ENCODE results near the gene TBC1D25.

TBC1D25 gene, protein sequence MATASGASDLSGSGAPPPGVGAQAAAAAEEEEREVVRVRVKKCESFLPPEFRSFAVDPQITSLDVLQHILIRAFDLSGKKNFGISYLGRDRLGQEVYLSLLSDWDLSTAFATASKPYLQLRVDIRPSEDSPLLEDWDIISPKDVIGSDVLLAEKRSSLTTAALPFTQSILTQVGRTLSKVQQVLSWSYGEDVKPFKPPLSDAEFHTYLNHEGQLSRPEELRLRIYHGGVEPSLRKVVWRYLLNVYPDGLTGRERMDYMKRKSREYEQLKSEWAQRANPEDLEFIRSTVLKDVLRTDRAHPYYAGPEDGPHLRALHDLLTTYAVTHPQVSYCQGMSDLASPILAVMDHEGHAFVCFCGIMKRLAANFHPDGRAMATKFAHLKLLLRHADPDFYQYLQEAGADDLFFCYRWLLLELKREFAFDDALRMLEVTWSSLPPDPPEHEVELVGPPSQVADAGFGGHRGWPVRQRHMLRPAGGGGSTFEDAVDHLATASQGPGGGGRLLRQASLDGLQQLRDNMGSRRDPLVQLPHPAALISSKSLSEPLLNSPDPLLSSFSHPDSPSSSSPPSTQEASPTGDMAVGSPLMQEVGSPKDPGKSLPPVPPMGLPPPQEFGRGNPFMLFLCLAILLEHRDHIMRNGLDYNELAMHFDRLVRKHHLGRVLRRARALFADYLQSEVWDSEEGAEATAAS

DNA sequence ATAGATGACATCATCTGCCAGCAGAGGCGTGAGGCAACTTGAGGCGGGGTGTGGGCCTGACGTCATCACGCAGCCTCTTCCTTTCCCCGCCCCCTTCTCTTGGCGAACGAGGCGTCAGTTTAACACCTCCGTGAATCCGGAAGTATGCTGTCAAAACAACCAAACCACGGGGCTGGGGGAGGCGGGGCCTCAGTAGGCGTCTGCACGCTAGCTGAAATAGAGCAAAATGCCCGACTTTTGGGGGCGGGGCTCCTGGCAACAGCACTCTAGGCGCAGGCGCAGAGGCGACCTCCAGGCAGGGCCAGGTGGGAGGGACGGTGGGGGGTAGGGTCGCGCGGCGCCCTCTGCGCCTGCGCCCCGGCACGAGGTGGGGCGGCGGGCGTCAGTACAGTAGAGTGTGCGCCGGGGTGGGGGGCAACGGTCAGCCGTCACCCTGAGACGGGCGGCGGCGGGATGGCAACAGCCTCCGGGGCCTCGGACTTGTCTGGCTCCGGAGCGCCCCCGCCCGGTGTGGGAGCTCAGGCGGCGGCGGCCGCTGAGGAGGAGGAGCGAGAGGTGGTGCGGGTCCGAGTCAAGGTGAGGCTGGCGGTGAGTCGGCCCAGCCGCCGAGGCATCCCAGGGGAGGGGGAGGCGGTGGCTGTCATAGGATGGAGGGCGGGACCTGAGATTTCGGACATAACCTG, at the start of gene TBC1D25:
Gene TBC1D25, plus strand, starts transcription at position 370 of the 683 bp plus-strand sequence. Its CDS starts 84 bp downstream, at position 454.
- peak within 1 kb of the TSS; percentile 72 for H3K4me3 ChIP-seq (ENCODE audit: low read length)
- TF ChIP-seq, protein P1, sequence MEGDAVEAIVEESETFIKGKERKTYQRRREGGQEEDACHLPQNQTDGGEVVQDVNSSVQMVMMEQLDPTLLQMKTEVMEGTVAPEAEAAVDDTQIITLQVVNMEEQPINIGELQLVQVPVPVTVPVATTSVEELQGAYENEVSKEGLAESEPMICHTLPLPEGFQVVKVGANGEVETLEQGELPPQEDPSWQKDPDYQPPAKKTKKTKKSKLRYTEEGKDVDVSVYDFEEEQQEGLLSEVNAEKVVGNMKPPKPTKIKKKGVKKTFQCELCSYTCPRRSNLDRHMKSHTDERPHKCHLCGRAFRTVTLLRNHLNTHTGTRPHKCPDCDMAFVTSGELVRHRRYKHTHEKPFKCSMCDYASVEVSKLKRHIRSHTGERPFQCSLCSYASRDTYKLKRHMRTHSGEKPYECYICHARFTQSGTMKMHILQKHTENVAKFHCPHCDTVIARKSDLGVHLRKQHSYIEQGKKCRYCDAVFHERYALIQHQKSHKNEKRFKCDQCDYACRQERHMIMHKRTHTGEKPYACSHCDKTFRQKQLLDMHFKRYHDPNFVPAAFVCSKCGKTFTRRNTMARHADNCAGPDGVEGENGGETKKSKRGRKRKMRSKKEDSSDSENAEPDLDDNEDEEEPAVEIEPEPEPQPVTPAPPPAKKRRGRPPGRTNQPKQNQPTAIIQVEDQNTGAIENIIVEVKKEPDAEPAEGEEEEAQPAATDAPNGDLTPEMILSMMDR (IDR thresholded peaks at IDR 0.05; ENCODE audit: insufficient read depth, low read depth, low read length, missing control alignments) = peak; percentile 22
- DNase-seq (ENCODE audit: low read depth) = peak; percentile 97

DNA sequence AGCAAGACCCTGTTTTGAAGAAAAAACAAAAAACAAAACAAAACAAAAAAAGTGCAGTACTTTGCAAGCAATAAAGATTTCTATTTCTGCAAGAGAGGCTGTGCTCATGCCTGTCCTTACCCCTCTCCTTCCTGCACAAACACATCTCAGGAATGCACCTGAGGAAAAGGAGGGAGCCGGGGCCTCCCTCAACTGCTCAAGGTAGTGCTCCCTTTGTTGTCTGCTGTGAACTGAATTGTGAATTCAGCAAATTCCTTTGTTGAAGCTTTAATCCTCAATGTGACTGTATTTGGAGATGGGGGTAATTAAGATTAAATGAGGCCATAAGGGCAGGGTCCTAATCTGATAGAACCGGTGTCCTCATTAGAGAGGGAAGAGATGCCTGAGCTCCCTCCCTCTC, 49.6 kb upstream of the TBC1D25 start:
- peak; percentile 82 for DNase-seq (ENCODE audit: low read depth)
- TF ChIP-seq, protein P1 (IDR thresholded peaks at IDR 0.05; ENCODE audit: insufficient read depth, low read depth, low read length, missing control alignments) = no peak
- H3K4me3 ChIP-seq (ENCODE audit: low read length) = no peak overlapping the region

DNA sequence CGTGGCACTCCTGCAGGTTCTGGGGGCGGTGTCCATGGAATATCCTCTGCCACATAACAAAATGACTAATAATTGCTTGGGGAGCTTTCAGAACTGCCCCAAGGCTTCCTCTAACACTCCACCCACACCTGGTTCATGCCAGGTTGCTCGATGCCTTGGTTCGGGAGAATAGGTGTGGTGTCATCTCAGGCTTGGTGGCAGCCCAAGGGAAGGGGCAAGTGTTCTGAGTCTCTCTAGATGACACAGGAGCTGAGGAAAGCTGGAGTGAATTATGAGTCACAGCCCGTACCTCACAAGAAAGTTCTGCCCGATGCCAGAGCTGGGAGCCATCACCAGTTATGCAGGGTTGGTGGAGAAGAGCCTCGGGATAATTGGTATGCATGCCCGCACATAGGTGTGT, 48.9 kb upstream of the TBC1D25 start:
- H3K4me3 ChIP-seq (ENCODE audit: low read length) = no peak overlapping the region
- TF ChIP-seq, protein P1 (IDR thresholded peaks at IDR 0.05; ENCODE audit: insufficient read depth, low read depth, low read length, missing control alignments) = no peak
- DNase-seq (ENCODE audit: low read depth) = peak; percentile 87

DNA sequence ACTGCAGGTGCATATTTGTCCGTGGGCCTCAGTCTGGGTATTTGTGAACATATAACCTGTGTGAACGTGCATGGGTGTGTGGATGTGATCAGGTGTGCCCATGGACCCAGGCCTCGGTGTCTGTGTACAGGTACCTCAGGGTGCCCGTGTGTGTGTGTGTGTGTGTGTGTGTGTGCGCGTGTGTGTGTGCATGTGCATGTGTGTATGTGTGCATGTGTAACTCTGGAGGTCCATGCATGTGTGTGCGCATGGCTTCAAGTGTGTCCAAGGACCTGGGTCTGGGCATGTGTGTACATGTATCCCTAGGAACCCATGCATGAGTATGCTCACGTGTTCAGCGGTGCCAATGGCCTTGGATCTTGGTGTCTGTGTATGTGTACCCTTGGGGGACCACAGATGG, 47.7 kb upstream of the TBC1D25 start:
- no peak for DNase-seq (ENCODE audit: low read depth)
- H3K4me3 ChIP-seq (ENCODE audit: low read length) = no peak overlapping the region
- TF ChIP-seq, protein P1 (IDR thresholded peaks at IDR 0.05; ENCODE audit: insufficient read depth, low read depth, low read length, missing control alignments) = no peak

DNA sequence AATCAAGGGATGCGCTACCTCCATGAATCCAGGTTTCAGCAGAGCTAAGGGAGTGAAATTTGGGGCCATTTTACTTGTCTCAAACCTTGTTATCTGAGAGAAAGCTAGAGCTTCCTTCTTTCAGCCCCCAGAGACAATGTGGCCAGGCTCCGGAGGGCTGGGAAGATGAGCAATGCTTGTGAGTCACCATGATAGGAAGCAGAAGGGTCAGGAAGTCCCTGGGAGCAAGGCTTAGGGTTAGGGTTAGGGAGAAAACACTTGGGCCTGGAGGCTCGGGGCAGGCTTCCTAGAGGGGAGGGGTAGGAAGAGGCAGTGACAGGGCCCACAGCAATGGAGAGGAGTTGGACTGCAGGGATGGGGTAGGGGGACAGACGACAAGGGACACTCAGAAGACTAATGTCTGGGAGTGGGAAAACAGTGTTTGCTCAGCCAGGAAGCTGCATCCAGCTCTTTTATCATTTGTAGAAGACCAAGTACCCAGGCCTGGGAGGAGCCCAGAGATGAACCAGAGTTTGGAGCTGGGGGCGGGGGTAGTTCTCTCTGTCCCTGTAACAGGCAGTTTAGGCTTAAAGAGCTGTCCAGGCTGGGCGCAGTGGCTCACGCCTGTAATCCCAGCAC, 47.1 kb upstream of the TBC1D25 start:
- no peak overlapping the region for H3K4me3 ChIP-seq (ENCODE audit: low read length)
- TF ChIP-seq, protein P1 (IDR thresholded peaks at IDR 0.05; ENCODE audit: insufficient read depth, low read depth, low read length, missing control alignments) = no peak
- DNase-seq (ENCODE audit: low read depth) = peak; percentile 53

DNA sequence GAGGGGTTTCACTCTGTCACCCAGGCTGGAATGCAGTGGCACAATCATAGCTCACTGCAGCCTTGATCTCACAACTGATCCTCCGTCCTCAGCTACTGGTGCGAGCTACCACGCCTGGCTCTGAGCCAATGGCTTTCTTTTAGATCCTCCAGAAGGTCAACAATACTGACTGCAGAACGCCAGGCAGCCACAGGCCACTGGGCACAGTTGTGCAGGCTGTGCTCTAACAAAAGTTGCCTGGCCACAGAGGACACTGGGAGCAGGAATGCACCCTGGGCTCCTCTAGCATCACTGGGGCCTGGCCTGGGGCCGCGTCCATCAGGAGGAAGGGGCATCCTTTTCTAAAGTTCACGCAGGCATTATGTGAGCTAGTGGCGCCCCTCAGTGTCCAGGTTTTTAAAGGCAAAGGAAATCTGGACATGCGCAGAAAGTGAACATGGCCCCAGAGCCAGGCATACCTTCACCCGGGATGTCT, 45.6 kb upstream of the TBC1D25 start:
- TF ChIP-seq, protein P1 (IDR thresholded peaks at IDR 0.05; ENCODE audit: insufficient read depth, low read depth, low read length, missing control alignments) = peak; percentile 39
- no peak overlapping the region for H3K4me3 ChIP-seq (ENCODE audit: low read length)
- peak; percentile 55 for DNase-seq (ENCODE audit: low read depth)
